CD4-positive, alpha-beta T cell (primary cell): ENCODE results near the gene FXR2. TPM values are rescaled to one million over a fixed set of nuclear protein-coding genes. Genes with fewer than 3 reads are reported as not detected.

ENCODE experiments used
- ATAC-seq: fragments of 200-7000 bp; cut with Tn5 transposase; one replicate; pipeline ENCODE4 v1.10.0; 2022; ENCODE audit warnings: mild to moderate bottlenecking; ENCODE audit not compliant: poor library complexity
- CTCF ChIA-PET: fragments of 350-600 bp; sonication (Branson Sonifier 250); formaldehyde crosslinking; loops from one replicate; lab custom pipeline; 2021; ENCODE audit warnings: antibody characterized with exemption, inconsistent platforms; lab: Charles Lee
- POLR2A ChIA-PET: fragments of 350-600 bp; sonication (Branson Sonifier 250); formaldehyde crosslinking; loops from one replicate; lab custom pipeline; 2021; ENCODE audit warnings: antibody characterized with exemption, inconsistent platforms; lab: Charles Lee
- DNase-seq, 14 experiments: peaks; one replicate each; pipeline ENCODE4 v3.0.0-alpha.2; 2013 to 2020; ENCODE audit warnings: mixed read lengths in 2 of 14
- H3K27ac ChIP-seq, 2 donors: one replicate each; pipeline versions ENCODE4 v1.5.1 to v1.7.0; 2013; ENCODE audit warnings: low read length in 2 of 2, low read depth in 1 of 2, mild to moderate bottlenecking in 1 of 2
- H3K27me3 ChIP-seq, 2 experiments: 1 replicate in 1 of 2; 2 replicates in 1 of 2; pipeline versions ENCODE4 v1.6.1 to v1.7.0; 2013; ENCODE audit warnings: low read length in 2 of 2, control low read depth in 1 of 2, mild to moderate bottlenecking in 1 of 2, moderate library complexity in 1 of 2; ENCODE audit not compliant: insufficient read depth in 2 of 2, control insufficient read depth in 1 of 2
- H3K36me3 ChIP-seq: one replicate; pipeline ENCODE4 v1.6.1; 2013; ENCODE audit warnings: low read length, control low read depth; ENCODE audit not compliant: insufficient read depth
- H3K4me1 ChIP-seq: one replicate; pipeline ENCODE4 v1.6.1; 2013; ENCODE audit warnings: low read length, control low read depth; ENCODE audit not compliant: insufficient read depth
- H3K4me3 ChIP-seq: one replicate; pipeline ENCODE4 v1.5.1; 2013; ENCODE audit warnings: mild to moderate bottlenecking, low read length, moderate library complexity
- H3K9me3 ChIP-seq, 2 experiments: 1 replicate in 1 of 2; 2 replicates in 1 of 2; pipeline versions ENCODE4 v1.6.1 to v1.7.0; 2013; ENCODE audit warnings: low read length in 2 of 2, mild to moderate bottlenecking in 2 of 2, control low read depth in 1 of 2, moderate library complexity in 1 of 2; ENCODE audit not compliant: control insufficient read depth in 1 of 2, insufficient read depth in 1 of 2
- H3K27ac Mint-ChIP-seq: one replicate; pipeline ENCODE4 v1.8.0; 2020; ENCODE audit warnings: mixed read lengths
- H3K27me3 Mint-ChIP-seq: one replicate; pipeline ENCODE4 v1.8.0; 2021; ENCODE audit warnings: mixed read lengths
- H3K36me3 Mint-ChIP-seq: one replicate; pipeline ENCODE4 v1.8.0; 2021; ENCODE audit warnings: low read depth, mixed read lengths
- H3K4me1 Mint-ChIP-seq: one replicate; pipeline ENCODE4 v1.8.0; 2021; ENCODE audit warnings: low read depth, mixed read lengths
- H3K4me3 Mint-ChIP-seq: one replicate; pipeline ENCODE4 v1.8.0; 2020; ENCODE audit warnings: mild to moderate bottlenecking, mixed read lengths
- H3K9me3 Mint-ChIP-seq: one replicate; pipeline ENCODE4 v1.8.0; 2020; ENCODE audit warnings: mixed read lengths
- CTCF ChIP-seq: fragments of 200-600 bp; IDR thresholded peaks from one replicate; pipeline ENCODE4 v1.8.0; 2022; ENCODE audit warnings: antibody characterized with exemption, mild to moderate bottlenecking
- intact Hi-C, 2 experiments: fragments of 100-400 bp; cut with DNase I in 1 of 2; cut with micrococcal nuclease in 1 of 2; formaldehyde crosslinking; loops; one replicate each; pipeline versions ENCODE4 v1.15.1 to v1.9.0; 2023 to 2025; cut with DNase I, micrococcal nuclease
- total RNA-seq, 174 experiments: library from RNA in 2 of 174; stranded (reverse) in 2 of 174; gene quantifications; one replicate each; pipeline ENCODE4 v1.2.3 and lab custom pipeline; 2021 to 2026

Gene FXR2
- total RNA-seq, 2 experiments from 2014 or later = 20.6 to 22.5 TPM

- peak; percentile 47 for ATAC-seq
- TF ChIP-seq CTCF = no peak
- H3K4me3 Mint-ChIP-seq = peak overlapping the region; percentile 99
- Histone ChIP-seq H3K36me3 (peaks cover 72% of the 10 kb centered on the region), H3K9me3 (no peaks in the 10 kb centered on the region), H3K27ac (peak overlapping the region; percentile 96 to 98), H3K4me1 (peaks cover 56% of the 10 kb centered on the region), H3K4me3 (peak overlapping the region; percentile 100), H3K27me3 (no peaks in the 10 kb centered on the region)
- H3K27me3 Mint-ChIP-seq = peaks cover 3% of the 10 kb centered on the region
- H3K9me3 Mint-ChIP-seq = no peaks in the 10 kb centered on the region
- POLR2A ChIA-PET = interaction anchor here (0.6 to 7.0 kb wide), 21 partner anchors 9 to 538 kb away, joined by 3 to 143 read pairs (median 4); partner anchors contain the start of genes CTDNEP1, DVL2, FXR2 and MPDU1
- intact Hi-C loops = loop anchor here (1.0 to 5.0 kb wide), 7 partner anchors 10 to 334 kb away; partner anchors contain the start of genes FXR2 (in 2 of the 2), EIF5A (in 1 of the 2), MPDU1 (in 1 of the 2) and PHF23 (in 1 of the 2)
- CTCF ChIA-PET = interaction anchor here (1.2 to 2.4 kb wide), 4 partner anchors 13 to 115 kb away, joined by 4 to 15 read pairs (median 8); partner anchors contain the start of genes FXR2 and WRAP53
- H3K27ac Mint-ChIP-seq = peak overlapping the region; percentile 99
- DNase-seq = peak; percentile 85 to 97 (median 90)
- peaks cover 86% of the 10 kb centered on the region for H3K36me3 Mint-ChIP-seq
- peaks cover 59% of the 10 kb centered on the region for H3K4me1 Mint-ChIP-seq
Measured at GRCh38 chr17:7573324-7574080, 41.2 kb downstream of the FXR2 start.

DNA sequence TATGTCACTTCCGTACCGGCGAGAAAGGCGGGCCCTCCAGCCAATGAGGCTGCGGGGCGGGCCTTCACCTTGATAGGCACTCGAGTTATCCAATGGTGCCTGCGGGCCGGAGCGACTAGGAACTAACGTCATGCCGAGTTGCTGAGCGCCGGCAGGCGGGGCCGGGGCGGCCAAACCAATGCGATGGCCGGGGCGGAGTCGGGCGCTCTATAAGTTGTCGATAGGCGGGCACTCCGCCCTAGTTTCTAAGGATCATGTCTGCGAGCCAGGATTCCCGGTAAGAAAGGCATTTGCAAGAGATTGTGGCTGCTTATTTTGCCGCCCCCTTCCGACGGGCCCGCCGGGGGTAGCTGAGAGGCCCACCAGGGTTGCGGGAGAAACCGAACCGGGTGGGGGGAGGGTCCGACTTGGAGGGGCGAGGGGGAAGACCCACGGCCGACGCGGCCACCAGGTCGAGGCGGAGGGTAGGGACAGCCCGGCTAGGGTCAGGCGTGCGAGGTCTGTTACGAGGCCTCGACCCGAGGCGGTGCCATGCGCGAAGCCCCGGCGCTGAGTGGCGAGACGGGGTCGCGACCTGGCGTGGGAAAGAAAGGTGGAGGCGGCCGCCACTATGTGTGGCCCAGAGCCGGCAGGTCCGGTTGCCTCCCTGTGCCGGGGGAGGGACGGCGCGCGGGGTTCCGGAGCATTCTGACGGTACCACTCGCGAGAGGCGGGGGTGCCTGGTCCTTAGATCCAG lies 41.9 kb downstream of the FXR2 start:
- CTCF ChIA-PET = interaction anchor here (1.2 to 2.4 kb wide), 3 partner anchors 12 to 42 kb away, joined by 4 to 9 read pairs (median 8); partner anchors contain the start of gene FXR2
- peak; percentile 83 for ATAC-seq
- H3K4me1 Mint-ChIP-seq = peaks cover 52% of the 10 kb centered on the region

More for the DNA sequence above, 41.9 kb downstream of the FXR2 start:
- Mint-ChIP-seq H3K36me3 (peaks cover 85% of the 10 kb centered on the region), H3K27ac (peak overlapping the region; percentile 99), H3K27me3 (peaks cover 3% of the 10 kb centered on the region), H3K4me3 (peak overlapping the region; percentile 99), H3K9me3 (no peaks in the 10 kb centered on the region)
- intact Hi-C loops = loop anchor here (1.0 to 5.0 kb wide), 8 partner anchors 11 to 333 kb away; partner anchors contain the start of genes FXR2 (in 2 of the 2), SENP3 (in 2 of the 2), EIF5A (in 1 of the 2) and MPDU1 (in 1 of the 2)
- H3K27me3 ChIP-seq = no peaks in the 10 kb centered on the region
- H3K36me3 ChIP-seq = peaks cover 66% of the 10 kb centered on the region
- DNase-seq = peak; percentile 99 to 100 (median 100)
- POLR2A ChIA-PET = interaction anchor here (0.6 to 7.0 kb wide), 21 partner anchors 9 to 537 kb away, joined by 3 to 143 read pairs (median 4); partner anchors contain the start of genes DVL2, FXR2, MPDU1 and NEURL4
- H3K9me3 ChIP-seq = no peaks in the 10 kb centered on the region
- H3K4me1 ChIP-seq = peaks cover 50% of the 10 kb centered on the region
- H3K27ac ChIP-seq = peak overlapping the region; percentile 96 to 98
- TF ChIP-seq CTCF = no peak
- H3K4me3 ChIP-seq = peak overlapping the region; percentile 100
